Natural killer cell (primary cell): ENCODE results near the gene HCK. TPM values are rescaled to one million over a fixed set of nuclear protein-coding genes. Genes with fewer than 3 reads are reported as not detected.
A peak's percentile ranks its signal among the peaks of the same experiment; 100 is the strongest.

ENCODE experiments used
- ATAC-seq, 3 donors: fragments of 150-1000 bp in 2 of 3; fragments of 200-7000 bp in 1 of 3; cut with Tn5 transposase; 1 replicate in 1 of 3; 2 replicates in 2 of 3; pipeline ENCODE4 v1.10.0; 2021; ENCODE audit warnings: mild to moderate bottlenecking in 2 of 3, moderate library complexity in 2 of 3
- DNase-seq, 2 donors: peaks; one replicate each; pipeline versions ENCODE4 v3.0.0 to v3.0.0-alpha.2; 2013 to 2021; ENCODE audit warnings: mixed read lengths in 1 of 2
- H3K27ac ChIP-seq: one replicate; pipeline ENCODE4 v1.5.1; 2013; ENCODE audit warnings: mild to moderate bottlenecking, low read length
- H3K27me3 ChIP-seq: one replicate; pipeline ENCODE4 v1.6.1; 2013; ENCODE audit warnings: low read length; ENCODE audit not compliant: control insufficient read depth, insufficient read depth
- H3K36me3 ChIP-seq: one replicate; pipeline ENCODE4 v1.6.1; 2013; ENCODE audit warnings: low read length; ENCODE audit not compliant: control insufficient read depth, insufficient read depth
- H3K4me1 ChIP-seq: one replicate; pipeline ENCODE4 v1.6.1; 2013; ENCODE audit warnings: low read length; ENCODE audit not compliant: control insufficient read depth, insufficient read depth
- H3K4me3 ChIP-seq: one replicate; pipeline ENCODE4 v1.5.1; 2013; ENCODE audit warnings: low read length
- H3K9me3 ChIP-seq: one replicate; pipeline ENCODE4 v1.6.1; 2013; ENCODE audit warnings: low read length; ENCODE audit not compliant: control insufficient read depth, insufficient read depth
- H3K27ac Mint-ChIP-seq, 2 donors: one replicate each; pipeline ENCODE4 v1.8.0; 2022; ENCODE audit warnings: mild to moderate bottlenecking in 2 of 2, mixed read lengths in 2 of 2, moderate library complexity in 1 of 2
- H3K27me3 Mint-ChIP-seq, 2 donors: one replicate each; pipeline ENCODE4 v1.8.0; 2022; ENCODE audit warnings: low read depth in 2 of 2, mixed read lengths in 2 of 2
- H3K36me3 Mint-ChIP-seq: one replicate; pipeline ENCODE4 v1.8.0; 2022; ENCODE audit warnings: mixed read lengths
- H3K4me1 Mint-ChIP-seq, 2 donors: one replicate each; pipeline ENCODE4 v1.8.0; 2022; ENCODE audit warnings: mixed read lengths in 2 of 2
- H3K4me3 Mint-ChIP-seq: one replicate; pipeline ENCODE4 v1.8.0; 2022; ENCODE audit warnings: mild to moderate bottlenecking, moderate library complexity, mixed read lengths
- H3K9me3 Mint-ChIP-seq, 2 donors: one replicate each; pipeline ENCODE4 v1.8.0; 2022; ENCODE audit warnings: mixed read lengths in 2 of 2
- WGBS: methylation state at CpG from one replicate; pipeline ENCODE4 v1.1.7; 2013; ENCODE audit warnings: missing lambda C conversion rate; ENCODE audit not compliant: insufficient coverage; 5-methylcytosine and 5-hydroxymethylcytosine counted together
- intact Hi-C: fragments of 100-400 bp; cut with micrococcal nuclease; formaldehyde crosslinking; loops from one replicate; pipeline ENCODE4 v1.14.2; 2022
- total RNA-seq, 4 donors: library from RNA; stranded (reverse); fragments of 120-200 nt in 1 of 4; gene quantifications; one replicate each; pipeline versions ENCODE4 v1.2.3 to v1.2.4, GENCODE V29; 2013 to 2022
- TF ChIP-seq, protein P1 (sequence below): fragments of 200-600 bp; IDR thresholded peaks from one replicate; pipeline ENCODE4 v1.8.0; 2022; ENCODE audit warnings: antibody characterized with exemption

Gene HCK
- total RNA-seq, 3 donors from 2014 or later (not counting 1 experiment from before 2014, with no cell fraction given) = 6.3 to 31.6 (median 12.4) TPM

DNA sequence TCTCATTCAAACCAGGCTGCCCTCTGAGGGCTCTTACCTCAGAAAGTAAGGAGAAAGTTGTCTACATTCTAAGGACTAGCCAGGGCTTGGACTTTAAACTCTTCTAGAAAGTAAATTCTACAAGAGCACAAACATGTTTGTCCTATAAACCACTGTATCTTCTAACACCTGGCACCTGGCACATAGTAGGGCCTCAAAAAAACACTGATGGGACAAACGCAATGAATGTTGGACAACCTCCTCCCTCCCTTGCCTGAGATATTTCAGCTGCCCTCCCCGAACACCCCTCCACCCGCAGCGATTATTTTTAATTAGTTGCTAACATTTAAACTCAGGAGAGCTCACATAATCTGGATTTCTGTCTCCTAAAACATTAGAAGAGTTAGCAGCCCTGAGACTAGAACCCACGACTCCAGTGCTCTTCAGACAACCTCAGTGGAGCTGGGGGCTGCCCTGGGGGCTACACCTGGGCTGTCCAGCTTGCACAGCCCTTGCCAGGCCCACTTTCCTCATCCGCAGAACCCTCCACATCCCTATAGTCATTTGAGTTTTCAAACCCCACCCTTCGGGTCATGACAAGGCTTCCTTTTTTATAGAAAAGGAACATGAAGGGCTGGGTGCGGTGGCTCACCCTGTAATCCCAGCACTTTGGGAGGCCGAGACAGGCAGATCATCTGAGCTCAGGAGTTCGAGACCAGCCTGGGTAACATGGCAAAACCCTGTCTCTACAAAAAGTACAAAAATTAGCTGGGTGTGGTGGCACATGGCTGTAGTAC is 4.9 kb downstream of the HCK start:
- no peaks in the 10 kb centered on the region for H3K9me3 ChIP-seq
- Mint-ChIP-seq H3K4me3 (no peak overlapping the region), H3K9me3 (no peaks in the 10 kb centered on the region), H3K4me1 (peaks cover 2 to 4% of the 10 kb centered on the region in 2 donors), H3K27me3 (peaks cover 35 to 47% of the 10 kb centered on the region in 2 donors), H3K27ac (no peak overlapping the region), H3K36me3 (no peaks in the 10 kb centered on the region)
- DNase-seq = no peak
- H3K4me3 ChIP-seq = no peak overlapping the region
- H3K27ac ChIP-seq = peak overlapping the region; percentile 8
- intact Hi-C loops = no loop called here
- peaks cover 7% of the 10 kb centered on the region for H3K27me3 ChIP-seq
- no peak for ATAC-seq
- H3K4me1 ChIP-seq = peaks cover 19% of the 10 kb centered on the region
- WGBS = 78% methylated on average over 10 of the region's 10 CpGs
- TF ChIP-seq, protein P1, sequence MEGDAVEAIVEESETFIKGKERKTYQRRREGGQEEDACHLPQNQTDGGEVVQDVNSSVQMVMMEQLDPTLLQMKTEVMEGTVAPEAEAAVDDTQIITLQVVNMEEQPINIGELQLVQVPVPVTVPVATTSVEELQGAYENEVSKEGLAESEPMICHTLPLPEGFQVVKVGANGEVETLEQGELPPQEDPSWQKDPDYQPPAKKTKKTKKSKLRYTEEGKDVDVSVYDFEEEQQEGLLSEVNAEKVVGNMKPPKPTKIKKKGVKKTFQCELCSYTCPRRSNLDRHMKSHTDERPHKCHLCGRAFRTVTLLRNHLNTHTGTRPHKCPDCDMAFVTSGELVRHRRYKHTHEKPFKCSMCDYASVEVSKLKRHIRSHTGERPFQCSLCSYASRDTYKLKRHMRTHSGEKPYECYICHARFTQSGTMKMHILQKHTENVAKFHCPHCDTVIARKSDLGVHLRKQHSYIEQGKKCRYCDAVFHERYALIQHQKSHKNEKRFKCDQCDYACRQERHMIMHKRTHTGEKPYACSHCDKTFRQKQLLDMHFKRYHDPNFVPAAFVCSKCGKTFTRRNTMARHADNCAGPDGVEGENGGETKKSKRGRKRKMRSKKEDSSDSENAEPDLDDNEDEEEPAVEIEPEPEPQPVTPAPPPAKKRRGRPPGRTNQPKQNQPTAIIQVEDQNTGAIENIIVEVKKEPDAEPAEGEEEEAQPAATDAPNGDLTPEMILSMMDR = no peak
- H3K36me3 ChIP-seq = no peaks in the 10 kb centered on the region

GRCh38 chr20:32057656-32058184 is 5.7 kb downstream of the HCK start:
- Histone ChIP-seq H3K4me3 (no peak overlapping the region), H3K36me3 (no peaks in the 10 kb centered on the region), H3K9me3 (no peaks in the 10 kb centered on the region), H3K4me1 (peaks cover 10% of the 10 kb centered on the region), H3K27ac (no peak overlapping the region), H3K27me3 (peaks cover 5% of the 10 kb centered on the region)
- no peak for ATAC-seq
- Mint-ChIP-seq H3K27ac (no peak overlapping the region), H3K36me3 (no peaks in the 10 kb centered on the region), H3K27me3 (peaks cover 37 to 49% of the 10 kb centered on the region in 2 donors), H3K4me3 (no peak overlapping the region), H3K9me3 (no peaks in the 10 kb centered on the region), H3K4me1 (no peaks in the 10 kb centered on the region)
- 79% methylated on average over 8 of the region's 8 CpGs for WGBS
- TF ChIP-seq, protein P1 = no peak
- no peak for DNase-seq
- intact Hi-C loops = no loop called here

- 100% methylated on average over 1 of the region's 1 CpG for WGBS
- Histone ChIP-seq H3K9me3 (no peaks in the 10 kb centered on the region), H3K4me3 (no peak overlapping the region), H3K27ac (no peak overlapping the region), H3K27me3 (no peaks in the 10 kb centered on the region), H3K4me1 (peaks cover 8% of the 10 kb centered on the region), H3K36me3 (no peaks in the 10 kb centered on the region)
- ATAC-seq (no peak), DNase-seq (no peak)
- Mint-ChIP-seq H3K27ac (no peak overlapping the region), H3K36me3 (no peaks in the 10 kb centered on the region), H3K27me3 (peaks cover 26 to 49% of the 10 kb centered on the region in 2 donors), H3K4me3 (no peak overlapping the region), H3K9me3 (no peaks in the 10 kb centered on the region), H3K4me1 (no peaks in the 10 kb centered on the region)
- TF ChIP-seq, protein P1 = no peak
- intact Hi-C loops = no loop called here
Measured at GRCh38 chr20:32059189-32059588, 7.1 kb downstream of the HCK start.
